Ovary (tissue), 3 donors: ENCODE measurements around the gene LAIR1.
"Not testable (repeated sequence)": the region's sequence is repeated elsewhere in the genome, so short reads cannot be mapped to it uniquely, and the experiment has no call there.

Source experiments
- POLR2A ChIP-seq: fragments of 450-650 bp; IDR thresholded peaks from one replicate; pipeline ENCODE4 v1.6.1; 2017; ENCODE audit warnings: antibody characterized with exemption, mild to moderate bottlenecking, moderate library complexity
- TF ChIP-seq, protein P1 (sequence below), 3 donors: fragments of 450-650 bp in 2 of 3; fragments of 200-600 bp in 1 of 3; IDR thresholded peaks; one replicate each; pipeline versions ENCODE4 v1.5.1 to v1.8.0; 2016 to 2022; ENCODE audit warnings: antibody characterized with exemption in 3 of 3, mild to moderate bottlenecking in 1 of 3
- donor health status: DM: no; HTN: no; CAD: no.

DNA sequence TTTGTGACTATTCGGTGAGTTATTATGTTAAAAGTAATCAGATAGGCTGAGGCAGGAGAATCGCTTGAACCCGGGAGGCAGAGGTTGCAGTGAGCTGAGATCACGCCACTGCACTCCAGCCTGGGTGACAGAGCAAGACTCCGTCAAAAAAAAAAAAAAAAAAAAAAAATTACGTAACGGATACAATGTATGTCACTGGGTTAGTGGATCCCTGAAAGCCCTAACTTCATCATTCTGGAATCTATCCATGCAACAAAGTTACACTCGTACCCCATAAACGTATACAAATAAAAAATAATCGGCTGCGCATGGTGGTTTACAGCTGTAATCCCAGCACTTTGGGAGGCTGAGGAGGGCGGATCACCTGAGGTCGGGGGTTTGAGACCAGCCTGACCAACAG lies 17.3 kb upstream of the LAIR1 start:
- TF ChIP-seq, protein P1, sequence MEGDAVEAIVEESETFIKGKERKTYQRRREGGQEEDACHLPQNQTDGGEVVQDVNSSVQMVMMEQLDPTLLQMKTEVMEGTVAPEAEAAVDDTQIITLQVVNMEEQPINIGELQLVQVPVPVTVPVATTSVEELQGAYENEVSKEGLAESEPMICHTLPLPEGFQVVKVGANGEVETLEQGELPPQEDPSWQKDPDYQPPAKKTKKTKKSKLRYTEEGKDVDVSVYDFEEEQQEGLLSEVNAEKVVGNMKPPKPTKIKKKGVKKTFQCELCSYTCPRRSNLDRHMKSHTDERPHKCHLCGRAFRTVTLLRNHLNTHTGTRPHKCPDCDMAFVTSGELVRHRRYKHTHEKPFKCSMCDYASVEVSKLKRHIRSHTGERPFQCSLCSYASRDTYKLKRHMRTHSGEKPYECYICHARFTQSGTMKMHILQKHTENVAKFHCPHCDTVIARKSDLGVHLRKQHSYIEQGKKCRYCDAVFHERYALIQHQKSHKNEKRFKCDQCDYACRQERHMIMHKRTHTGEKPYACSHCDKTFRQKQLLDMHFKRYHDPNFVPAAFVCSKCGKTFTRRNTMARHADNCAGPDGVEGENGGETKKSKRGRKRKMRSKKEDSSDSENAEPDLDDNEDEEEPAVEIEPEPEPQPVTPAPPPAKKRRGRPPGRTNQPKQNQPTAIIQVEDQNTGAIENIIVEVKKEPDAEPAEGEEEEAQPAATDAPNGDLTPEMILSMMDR (IDR thresholded peaks at IDR 0.05): not testable (repeated sequence)
- not testable (repeated sequence) for TF ChIP-seq POLR2A
